A549 (cell line): ENCODE results near the gene KNDC1.

ENCODE experiments used
- CHD2 ChIP-seq: fragments of 150-350 bp; IDR thresholded peaks from 2 replicates; pipeline ENCODE4 v1.6.1; 2014; ENCODE audit warnings: low read length; ENCODE audit not compliant: partially characterized antibody
- CTCF ChIP-seq: fragments of >200 bp; sonication (Bioruptor Twin); formaldehyde crosslinking; IDR thresholded peaks from 3 replicates; pipeline ENCODE4 v1.5.1; 2016
- E2F6 ChIP-seq: IDR thresholded peaks from 2 replicates; pipeline ENCODE4 v1.6.1; 2012; ENCODE audit warnings: low read depth, borderline replicate concordance
- ELK1 ChIP-seq: fragments of 150-350 bp; IDR thresholded peaks from 2 replicates; pipeline ENCODE4 v1.6.1; 2014; ENCODE audit warnings: low read depth, mild to moderate bottlenecking, low read length
- EP300 ChIP-seq, 2 experiments: fragments of >200 bp; sonication (Bioruptor Twin); formaldehyde crosslinking; IDR thresholded peaks; 2 replicates in 1 of 2; 3 replicates in 1 of 2; pipeline ENCODE4 v1.6.1; 2016 to 2017
- JUNB ChIP-seq: fragments of >200 bp; sonication (Bioruptor Twin); formaldehyde crosslinking; IDR thresholded peaks from 2 replicates; pipeline ENCODE4 v1.6.1; 2016
- MAX ChIP-seq: IDR thresholded peaks from 2 replicates; pipeline ENCODE4 v1.6.1; 2012
- MYC ChIP-seq: IDR thresholded peaks from 2 replicates; pipeline ENCODE4 v1.6.1; 2012; ENCODE audit warnings: mild to moderate bottlenecking, inconsistent platforms, low read length, improper control_type of control experiment, borderline replicate concordance
- PBX3 ChIP-seq: IDR thresholded peaks from 2 replicates; pipeline ENCODE4 v1.6.1; 2012
- POLR2A ChIP-seq: IDR thresholded peaks from 2 replicates; pipeline ENCODE4 v1.6.1; 2012; ENCODE audit warnings: mild to moderate bottlenecking, low read length
- RAD21 ChIP-seq, 2 experiments: fragments of >200 bp in 1 of 2; sonication (Bioruptor Twin) in 1 of 2; formaldehyde crosslinking in 1 of 2; IDR thresholded peaks in 1 of 2; conservative IDR thresholded peaks in 1 of 2; 2 replicates in 1 of 2; 3 replicates in 1 of 2; pipeline ENCODE4 v1.6.1; 2012 to 2018; ENCODE audit warnings: inconsistent platforms in 1 of 2
- TP53 ChIP-seq: fragments of 250-450 bp; sonication (Bioruptor Pico); IDR thresholded peaks from 2 replicates; pipeline ENCODE4 v1.5.0; 2021; ENCODE audit warnings: mild to moderate bottlenecking, moderate library complexity

GRCh38 chr10:133126431-133127290 is 33.4 kb upstream of the KNDC1 start:
- TF ChIP-seq EP300 (IDR thresholded peaks at IDR 0.05): no peak
- no peak for TF ChIP-seq POLR2A
- no peak for TF ChIP-seq CTCF
- TF ChIP-seq CHD2: no peak
- no peak for TF ChIP-seq JUNB
- TF ChIP-seq PBX3: no peak
- no peak for TF ChIP-seq TP53 (CRISPR knock-in tag)
- no peak for TF ChIP-seq RAD21 (conservative IDR thresholded peaks at IDR 0.05 in 1 of 2, IDR thresholded peaks at IDR 0.05 in 1 of 2)
- TF ChIP-seq ELK1: no peak
- no peak for TF ChIP-seq MYC
- no peak for TF ChIP-seq MAX
- no peak for TF ChIP-seq E2F6
